Measurements from ENCODE around the gene TMEM132D.

TMEM132D gene

GRCh38 chr12:129162805-129163204 lies 741.0 kb downstream of the TMEM132D start:
- H3K4me3 ChIP-seq (ENCODE audit: low read length) = no peak overlapping the region
- TF ChIP-seq CTCF (conservative IDR thresholded peaks at IDR 0.05; ENCODE audit: low read depth, low read length) = no peak
- no peak for DNase-seq (ENCODE audit: low read depth)

- no peak for TF ChIP-seq CTCF (conservative IDR thresholded peaks at IDR 0.05; ENCODE audit: low read depth, low read length)
These were observed 742.3 kb downstream of the TMEM132D start for GRCh38 chr12:129161511-129161910.

GRCh38 chr12:129160282-129160681 lies 743.5 kb downstream of the TMEM132D start:
- no peak for TF ChIP-seq CTCF (conservative IDR thresholded peaks at IDR 0.05; ENCODE audit: low read depth, low read length)
- H3K4me3 ChIP-seq (ENCODE audit: low read length) = no peak overlapping the region
- no peak for DNase-seq (ENCODE audit: low read depth)

More at GRCh38 chr12:129161511-129161910, 742.3 kb downstream of the TMEM132D start:
- no peak overlapping the region for H3K4me3 ChIP-seq (ENCODE audit: low read length)
- no peak for DNase-seq (ENCODE audit: low read depth)

- TF ChIP-seq CTCF (conservative IDR thresholded peaks at IDR 0.05; ENCODE audit: low read depth, low read length) = no peak
- H3K4me3 ChIP-seq (ENCODE audit: low read length) = no peak overlapping the region
- no peak for DNase-seq (ENCODE audit: low read depth)
These were observed 751.3 kb downstream of the TMEM132D start for GRCh38 chr12:129152351-129153104.

- DNase-seq (ENCODE audit: low read depth) = no peak
- no peak for TF ChIP-seq CTCF (conservative IDR thresholded peaks at IDR 0.05; ENCODE audit: low read depth, low read length)
- no peak overlapping the region for H3K4me3 ChIP-seq (ENCODE audit: low read length)
These were observed 753.1 kb downstream of the TMEM132D start for GRCh38 chr12:129150721-129151120.

- DNase-seq (ENCODE audit: low read depth) = no peak
- no peak overlapping the region for H3K4me3 ChIP-seq (ENCODE audit: low read length)
- TF ChIP-seq CTCF (conservative IDR thresholded peaks at IDR 0.05; ENCODE audit: low read depth, low read length) = no peak
These were observed 758.4 kb downstream of the TMEM132D start for GRCh38 chr12:129145381-129145780.

GRCh38 chr12:129138776-129139175 lies 765.0 kb downstream of the TMEM132D start:
- H3K4me3 ChIP-seq (ENCODE audit: low read length) = no peak overlapping the region
- TF ChIP-seq CTCF (conservative IDR thresholded peaks at IDR 0.05; ENCODE audit: low read depth, low read length) = no peak
- DNase-seq (ENCODE audit: low read depth) = no peak

Data from retinal pigment epithelial cell (primary cell).